ENCODE measurements around the gene STK40.

STK40 gene

GRCh38 chr1:36385410-36386264, at the start of gene STK40:
Gene STK40, minus strand, starts transcription at chr1:36385924. Its CDS starts 24,592 bp downstream, at chr1:36361332.
- peak; percentile 99 for DNase-seq

GRCh38 chr1:36433102-36433501, 47.4 kb upstream of the STK40 start:
- DNase-seq: no peak

- no peak for DNase-seq
Observed at GRCh38 chr1:36432616-36433015, 46.9 kb upstream of the STK40 start.

- no peak for DNase-seq
Observed at GRCh38 chr1:36425791-36426190, 40.1 kb upstream of the STK40 start.

- DNase-seq: no peak
Observed at GRCh38 chr1:36421649-36422048, 35.9 kb upstream of the STK40 start.

GRCh38 chr1:36420836-36421317, 35.2 kb upstream of the STK40 start:
- peak; percentile 96 for DNase-seq

GRCh38 chr1:36420409-36420808, 34.7 kb upstream of the STK40 start:
- DNase-seq: no peak

GRCh38 chr1:36419569-36419968, 33.8 kb upstream of the STK40 start:
- no peak for DNase-seq

- DNase-seq: no peak
Observed at GRCh38 chr1:36419140-36419539, 33.4 kb upstream of the STK40 start.

GRCh38 chr1:36417931-36418330, 32.2 kb upstream of the STK40 start:
- no peak for DNase-seq

GRCh38 chr1:36415661-36416326, 30.1 kb upstream of the STK40 start:
- no peak for DNase-seq

- no peak for DNase-seq
Observed at GRCh38 chr1:36414384-36414783, 28.7 kb upstream of the STK40 start.

- DNase-seq: peak; percentile 69
Observed at GRCh38 chr1:36411674-36412648, 26.2 kb upstream of the STK40 start.

- DNase-seq: no peak
Observed at GRCh38 chr1:36408479-36408878, 22.8 kb upstream of the STK40 start.

GRCh38 chr1:36406440-36406839, 20.7 kb upstream of the STK40 start:
- no peak for DNase-seq

GRCh38 chr1:36402504-36402890, 16.8 kb upstream of the STK40 start:
- no peak for DNase-seq

- DNase-seq: no peak
Observed at GRCh38 chr1:36401602-36402503, 16.1 kb upstream of the STK40 start.

- DNase-seq: peak; percentile 73
Observed at GRCh38 chr1:36400825-36401601, 15.3 kb upstream of the STK40 start.

- DNase-seq: no peak
Observed at GRCh38 chr1:36400514-36400824, 14.7 kb upstream of the STK40 start.

- no peak for DNase-seq
Observed at GRCh38 chr1:36398370-36398977, 12.8 kb upstream of the STK40 start.

Measured in activated effector memory CD4-positive, alpha-beta T cell treated with anti-CD3 and anti-CD28 coated beads, Interleukin-2, amount 50 U/mL, for 16 hours (primary cell).